Thoracic aorta (tissue), 2 donors: ENCODE measurements around the gene CNNM1. TPM values are rescaled to one million over a fixed set of nuclear protein-coding genes. Genes with fewer than 3 reads are reported as not detected.

Experiments
- ATAC-seq: fragments of 150-250 bp; one replicate; pipeline ENCODE4 v1.8.0; 2017; ENCODE audit warnings: low read depth; ENCODE audit not compliant: insufficient number of reproducible peaks, low FRiP score
- DNase-seq: peaks from one replicate; pipeline ENCODE4 v3.0.0-alpha.2; 2020; ENCODE audit warnings: low spot score
- H3K27ac ChIP-seq, 2 donors: fragments of 200-600 bp; sonication (generic); 1 replicate in 1 of 2; 2 replicates in 1 of 2; pipeline ENCODE4 v1.5.1; 2016; ENCODE audit warnings: mild to moderate bottlenecking in 2 of 2, moderate library complexity in 2 of 2
- H3K27me3 ChIP-seq: fragments of 200-600 bp; sonication (generic); replicated peaks from 2 replicates; pipeline ENCODE4 v1.6.0; 2016; ENCODE audit warnings: mild to moderate bottlenecking; ENCODE audit not compliant: insufficient read depth
- H3K36me3 ChIP-seq: fragments of 200-600 bp; sonication (generic); one replicate; pipeline ENCODE4 v1.5.1; 2016
- H3K4me1 ChIP-seq, 2 donors: fragments of 200-600 bp; sonication (generic); 1 replicate in 1 of 2; 2 replicates in 1 of 2; pipeline versions ENCODE4 v1.5.1 to v1.6.0; 2016; ENCODE audit warnings: low read depth in 2 of 2, mild to moderate bottlenecking in 1 of 2; ENCODE audit not compliant: control insufficient read depth in 1 of 2
- H3K4me3 ChIP-seq: fragments of 200-600 bp; sonication (generic); 2 replicates; pipeline ENCODE4 v1.5.1; 2016; ENCODE audit warnings: mild to moderate bottlenecking
- H3K9me3 ChIP-seq: fragments of 200-600 bp; sonication (generic); 2 replicates; pipeline ENCODE4 v1.5.1; 2016
- CTCF ChIP-seq: fragments of 200-600 bp; sonication (generic); IDR thresholded peaks from one replicate; pipeline ENCODE4 v1.5.1; 2019; ENCODE audit warnings: antibody characterized with exemption
- total RNA-seq, 2 donors: library from RNA; depleted of rRNA; stranded (reverse); fragments of >200 nt; gene quantifications; one replicate each; pipeline versions ENCODE4 v1.1.0 to v1.2.3, GENCODE V29; 2016

CNNM1 gene
- total RNA-seq, 2 donors from 2014 or later: 0.35 to 0.68 TPM

GRCh38 chr10:99358101-99358500 lies 28.9 kb downstream of the CNNM1 start:
- Histone ChIP-seq H3K27me3 (no peaks in the 10 kb centered on the region), H3K4me3 (no peak overlapping the region), H3K36me3 (no peaks in the 10 kb centered on the region), H3K27ac (no peak overlapping the region), H3K4me1 (no peaks in the 10 kb centered on the region), H3K9me3 (no peaks in the 10 kb centered on the region)
- no peak for DNase-seq
- ATAC-seq: no peak
- TF ChIP-seq CTCF: no peak

- H3K9me3 ChIP-seq: no peaks in the 10 kb centered on the region
- no peaks in the 10 kb centered on the region for H3K27me3 ChIP-seq
- no peak for ATAC-seq
- no peaks in the 10 kb centered on the region for H3K36me3 ChIP-seq
- H3K27ac ChIP-seq: no peak overlapping the region
- TF ChIP-seq CTCF: no peak
- no peak overlapping the region for H3K4me3 ChIP-seq
- DNase-seq: no peak
- H3K4me1 ChIP-seq: no peaks in the 10 kb centered on the region
These were observed 31.8 kb downstream of the CNNM1 start for GRCh38 chr10:99360934-99361333.

- H3K4me3 ChIP-seq: no peak overlapping the region
- no peaks in the 10 kb centered on the region for H3K4me1 ChIP-seq
- ATAC-seq (no peak), DNase-seq (no peak)
- no peaks in the 10 kb centered on the region for H3K36me3 ChIP-seq
- no peak overlapping the region for H3K27ac ChIP-seq
- no peaks in the 10 kb centered on the region for H3K9me3 ChIP-seq
- no peak for TF ChIP-seq CTCF
- no peaks in the 10 kb centered on the region for H3K27me3 ChIP-seq
These were observed 35.0 kb downstream of the CNNM1 start for GRCh38 chr10:99364125-99364524.

- H3K9me3 ChIP-seq: no peaks in the 10 kb centered on the region
- no peak overlapping the region for H3K4me3 ChIP-seq
- H3K4me1 ChIP-seq: no peaks in the 10 kb centered on the region
- no peaks in the 10 kb centered on the region for H3K36me3 ChIP-seq
- H3K27me3 ChIP-seq: no peaks in the 10 kb centered on the region
- H3K27ac ChIP-seq: no peak overlapping the region
- ATAC-seq (no peak), DNase-seq (no peak)
- no peak for TF ChIP-seq CTCF
These were observed 36.2 kb downstream of the CNNM1 start for GRCh38 chr10:99365311-99365710.

GRCh38 chr10:99365736-99366135 lies 36.6 kb downstream of the CNNM1 start:
- no peaks in the 10 kb centered on the region for H3K36me3 ChIP-seq
- H3K4me3 ChIP-seq: no peak overlapping the region
- H3K27me3 ChIP-seq: no peaks in the 10 kb centered on the region
- ATAC-seq (no peak), DNase-seq (no peak)
- no peaks in the 10 kb centered on the region for H3K9me3 ChIP-seq
- TF ChIP-seq CTCF: no peak
- H3K4me1 ChIP-seq: no peaks in the 10 kb centered on the region
- no peak overlapping the region for H3K27ac ChIP-seq
